A549 (cell line): ENCODE measurements around the gene PCGF5.

Source experiments
- CTCF ChIP-seq: fragments of >200 bp; sonication (Bioruptor Twin); formaldehyde crosslinking; IDR thresholded peaks from 3 replicates; pipeline ENCODE4 v1.5.1; 2016
- HMGXB4 ChIP-seq: fragments of 250-450 bp; sonication (Bioruptor Pico); IDR thresholded peaks from 2 replicates; pipeline ENCODE4 v1.5.0; 2021; ENCODE audit warnings: mild to moderate bottlenecking, moderate library complexity, borderline replicate concordance
- MAZ ChIP-seq: fragments of 150-350 bp; IDR thresholded peaks from 2 replicates; pipeline ENCODE4 v1.6.1; 2014; ENCODE audit warnings: antibody characterized with exemption, low read depth, low read length, borderline replicate concordance
- MYC ChIP-seq: IDR thresholded peaks from 2 replicates; pipeline ENCODE4 v1.6.1; 2012; ENCODE audit warnings: mild to moderate bottlenecking, inconsistent platforms, low read length, improper control_type of control experiment, borderline replicate concordance
- RARB ChIP-seq: fragments of 250-450 bp; sonication (Bioruptor Pico); IDR thresholded peaks from 2 replicates; pipeline ENCODE4 v1.8.0; 2021; ENCODE audit warnings: mild to moderate bottlenecking, moderate library complexity

GRCh38 chr10:91185239-91185875 lies 35.1 kb upstream of the PCGF5 start:
- TF ChIP-seq RARB (CRISPR knock-in tag): no peak
- no peak for TF ChIP-seq CTCF
- TF ChIP-seq MYC: no peak
- TF ChIP-seq MAZ: no peak
- TF ChIP-seq HMGXB4 (CRISPR knock-in tag): no peak
